Tongue (tissue), 2 donors: ENCODE results near the gene ZNF276. TPM values are rescaled to one million over a fixed set of nuclear protein-coding genes. Genes with fewer than 3 reads are reported as not detected.
A peak's percentile ranks its signal among the peaks of the same experiment; 100 is the strongest.

Source experiments
- DNase-seq: peaks from one replicate; pipeline ENCODE4 v3.0.0-alpha.2; 2015
- total RNA-seq: library from RNA; depleted of rRNA; stranded (reverse); fragments of >200 nt; gene quantifications from one replicate; pipeline ENCODE4 v1.2.3, GENCODE V29; 2014

Gene ZNF276
- total RNA-seq, 1 donor from 2014 or later: 28.5 TPM

GRCh38 chr16:89712274-89712781 is 9.0 kb upstream of the ZNF276 start:
- peak; percentile 20 for DNase-seq

DNA sequence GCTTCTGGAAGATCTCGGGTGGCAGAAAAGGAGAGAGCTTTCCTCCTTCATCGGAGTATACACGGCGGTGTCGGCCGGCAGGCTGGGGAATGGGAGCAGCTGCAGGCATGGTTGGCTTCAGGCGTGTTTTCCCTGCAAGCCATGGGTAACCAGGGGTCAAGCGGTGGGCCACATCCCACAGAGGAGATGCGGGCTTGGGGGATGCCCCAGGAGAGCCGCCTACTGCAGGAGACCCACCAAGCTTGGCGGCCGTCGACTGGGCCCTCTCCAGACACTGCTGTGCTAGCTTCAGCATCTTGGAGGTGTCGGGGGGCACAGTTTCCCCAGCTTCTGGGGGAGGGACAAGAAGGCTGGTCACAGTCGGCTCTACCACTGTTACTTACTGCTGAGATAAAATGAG is 4.8 kb upstream of the ZNF276 start:
- no peak for DNase-seq

GRCh38 chr16:89716916-89717687 is 4.2 kb upstream of the ZNF276 start:
- no peak for DNase-seq

- DNase-seq: no peak
Observed at GRCh38 chr16:89717688-89718505, 3.4 kb upstream of the ZNF276 start.

DNA sequence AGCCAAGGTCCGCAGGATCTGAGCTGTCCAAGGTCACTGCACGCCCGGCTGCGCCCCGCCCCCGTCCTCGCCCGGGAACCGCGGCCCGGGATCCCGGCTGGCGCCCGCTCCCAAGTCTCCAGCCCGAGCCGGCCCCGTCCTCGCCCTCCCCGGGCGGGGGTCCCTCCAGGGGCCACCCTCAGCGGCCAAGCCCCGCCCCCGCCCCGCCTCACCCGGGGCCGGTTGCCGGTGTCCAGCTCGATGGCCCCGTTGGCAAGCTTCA is 855 bp upstream of the ZNF276 start:
- DNase-seq: no peak

- DNase-seq: peak; percentile 35
Observed at GRCh38 chr16:89721546-89722391, 432 bp downstream of the ZNF276 start.

GRCh38 chr16:89722392-89723278 is 1.3 kb downstream of the ZNF276 start:
- peak; percentile 60 for DNase-seq

DNA sequence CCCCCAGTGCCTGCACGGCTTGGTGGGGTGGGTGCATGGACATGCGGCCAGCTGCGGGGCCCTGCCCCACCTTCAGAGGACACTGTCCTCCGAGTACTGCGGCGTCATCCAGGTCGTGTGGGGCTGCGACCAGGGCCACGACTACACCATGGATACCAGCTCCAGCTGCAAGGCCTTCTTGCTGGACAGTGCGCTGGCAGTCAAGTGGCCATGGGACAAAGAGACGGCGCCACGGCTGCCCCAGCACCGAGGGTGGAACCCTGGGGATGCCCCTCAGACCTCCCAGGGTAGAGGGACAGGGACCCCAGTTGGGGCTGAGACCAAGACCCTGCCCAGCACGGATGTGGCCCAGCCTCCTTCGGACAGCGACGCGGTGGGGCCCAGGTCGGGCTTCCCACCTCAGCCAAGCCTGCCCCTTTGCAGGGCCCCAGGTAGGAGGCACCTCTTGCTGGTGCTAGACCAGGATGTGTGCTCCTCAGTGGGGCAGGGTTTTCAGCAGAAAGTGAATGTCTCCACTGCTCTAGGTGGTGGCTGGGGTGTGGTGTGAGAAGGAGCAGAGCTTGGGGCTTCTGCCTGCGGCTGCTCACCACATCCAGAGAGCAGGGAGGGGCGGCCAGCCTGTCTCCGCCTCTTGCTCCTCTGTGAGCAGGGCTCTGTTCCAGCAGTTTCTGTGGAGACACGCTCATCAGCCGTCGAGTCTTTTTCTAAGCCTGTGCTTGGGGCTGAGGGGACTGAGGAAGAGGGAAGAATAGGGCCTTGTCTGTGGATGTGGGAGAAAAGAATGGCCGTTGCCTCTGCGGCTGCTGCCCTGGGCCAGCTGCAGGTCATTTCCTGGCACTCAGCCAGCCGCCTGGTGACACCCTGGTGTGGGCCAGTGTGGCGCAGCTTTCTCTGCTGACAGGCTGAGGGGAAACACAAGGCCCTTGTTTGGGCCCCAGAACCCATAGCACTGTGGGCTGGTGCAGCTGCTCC is 2.2 kb downstream of the ZNF276 start:
- peak; percentile 68 for DNase-seq

- no peak for DNase-seq
Observed at GRCh38 chr16:89727406-89728120, 6.2 kb downstream of the ZNF276 start.

GRCh38 chr16:89729293-89729692 is 8.0 kb downstream of the ZNF276 start:
- no peak for DNase-seq

- peak; percentile 50 for DNase-seq
Observed at GRCh38 chr16:89729863-89730593, 8.7 kb downstream of the ZNF276 start.

DNA sequence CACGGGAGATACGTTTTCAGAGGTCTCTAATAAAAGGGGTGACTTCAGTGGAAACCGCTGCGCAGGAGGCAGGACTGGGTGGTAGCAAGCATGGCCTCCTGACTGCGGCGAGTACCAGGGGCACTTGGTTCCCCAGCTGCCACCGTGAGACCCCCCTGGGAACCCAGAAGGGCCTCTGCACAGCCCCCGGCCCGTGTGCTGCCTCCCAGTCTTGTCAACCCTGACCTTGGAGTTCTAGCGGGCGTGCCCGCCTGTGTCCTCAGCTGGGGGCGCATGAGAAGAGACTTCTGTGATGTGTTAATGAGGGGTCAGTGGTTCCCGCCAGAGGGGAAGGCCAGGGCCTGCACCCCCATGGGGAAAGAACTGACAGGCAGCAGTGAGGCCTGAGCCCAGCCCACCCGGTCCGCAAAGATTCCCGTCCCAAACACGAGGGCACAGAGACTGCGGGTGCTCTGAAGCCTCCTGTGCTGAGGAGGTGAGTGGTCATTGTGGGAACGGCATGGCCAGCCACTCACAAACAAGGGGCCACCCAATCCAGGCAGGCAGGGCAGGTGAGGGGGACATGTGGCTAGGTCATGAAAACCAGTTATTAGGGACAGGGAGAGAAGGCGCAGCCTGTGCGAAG is 9.4 kb downstream of the ZNF276 start:
- DNase-seq: no peak

GRCh38 chr16:89732142-89732917 is 11.0 kb downstream of the ZNF276 start:
- no peak for DNase-seq

DNA sequence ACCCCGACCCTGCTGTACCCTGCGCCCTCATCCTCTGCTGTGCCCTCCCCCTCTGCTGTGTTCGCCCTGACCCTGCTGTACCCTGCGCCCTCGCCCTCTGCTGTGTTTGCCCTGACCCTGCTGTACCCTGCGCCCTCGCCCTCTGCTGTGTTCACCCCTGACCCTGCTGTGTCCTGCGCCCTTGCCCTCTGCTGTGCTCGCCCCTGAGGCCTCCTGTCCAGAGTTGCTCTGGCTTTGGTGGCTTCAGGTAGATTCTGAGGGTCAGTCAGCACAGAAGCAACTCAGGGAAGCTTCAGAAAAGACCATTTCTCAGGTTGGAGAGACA is 11.5 kb downstream of the ZNF276 start:
- no peak for DNase-seq

- no peak for DNase-seq
Observed at GRCh38 chr16:89733322-89733721, 12.0 kb downstream of the ZNF276 start.

DNA sequence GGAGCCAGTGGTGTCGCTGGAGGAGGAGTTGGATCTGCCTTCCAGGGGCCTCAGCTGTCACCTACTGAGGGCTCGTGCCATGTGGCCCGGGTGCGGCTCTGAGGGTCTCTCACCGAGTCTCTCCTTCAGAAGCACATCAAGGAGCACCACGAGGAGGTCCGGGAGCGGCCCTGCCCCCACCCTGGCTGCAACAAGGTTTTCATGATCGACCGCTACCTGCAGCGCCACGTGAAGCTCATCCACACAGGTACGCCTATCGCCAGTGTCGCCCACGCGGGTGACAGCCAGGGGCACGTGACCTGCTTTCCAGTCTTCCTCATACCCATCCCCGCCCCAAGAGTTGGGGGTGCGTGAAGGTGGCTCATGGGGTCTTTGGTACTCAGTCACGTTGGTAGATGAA is 12.5 kb downstream of the ZNF276 start:
- DNase-seq: no peak

GRCh38 chr16:89736554-89736953 is 15.2 kb downstream of the ZNF276 start:
- no peak for DNase-seq
